Endodermal cell (in vitro differentiated cells): ENCODE data around the gene DDC. TPM values are rescaled to one million over a fixed set of nuclear protein-coding genes. Genes with fewer than 3 reads are reported as not detected.

Experiments
- DNase-seq: peaks from one replicate; pipeline ENCODE4 v3.0.0-alpha.2; 2017
- H3K27ac ChIP-seq: 2 replicates; pipeline ENCODE4 v1.5.1; 2013; ENCODE audit warnings: mild to moderate bottlenecking, low read depth, low read length, moderate library complexity
- H3K27me3 ChIP-seq: 2 replicates; pipeline ENCODE4 v1.6.1; 2013; ENCODE audit warnings: mild to moderate bottlenecking, low read length, moderate library complexity; ENCODE audit not compliant: insufficient read depth, control insufficient read depth, poor library complexity, severe bottlenecking
- H3K36me3 ChIP-seq: 2 replicates; pipeline ENCODE4 v1.7.0; 2013; ENCODE audit warnings: mild to moderate bottlenecking, low read length, moderate library complexity; ENCODE audit not compliant: control insufficient read depth, insufficient read depth
- H3K4me1 ChIP-seq: one replicate; pipeline ENCODE4 v1.7.0; 2013; ENCODE audit warnings: low read length; ENCODE audit not compliant: control insufficient read depth, insufficient read depth
- H3K4me3 ChIP-seq: 2 replicates; pipeline ENCODE4 v1.5.1; 2013; ENCODE audit warnings: mild to moderate bottlenecking, low read length, moderate library complexity
- H3K9ac ChIP-seq: 2 replicates; pipeline ENCODE4 v1.6.1; 2013; ENCODE audit warnings: mild to moderate bottlenecking, low read length, moderate library complexity; ENCODE audit not compliant: poor library complexity, severe bottlenecking; ENCODE audit errors: extremely low read depth
- H3K9me3 ChIP-seq: 2 replicates; pipeline ENCODE4 v1.6.1; 2013; ENCODE audit warnings: mild to moderate bottlenecking, low read length, moderate library complexity; ENCODE audit not compliant: control insufficient read depth
- H3K27ac Mint-ChIP-seq: 2 replicates; pipeline ENCODE4 v1.8.0; 2020; ENCODE audit warnings: mixed read lengths
- H3K27me3 Mint-ChIP-seq: 2 replicates; pipeline ENCODE4 v1.8.0; 2021; ENCODE audit warnings: mild to moderate bottlenecking, mixed read lengths; ENCODE audit not compliant: insufficient read depth
- H3K36me3 Mint-ChIP-seq: 2 replicates; pipeline ENCODE4 v1.8.0; 2020; ENCODE audit warnings: low read depth, mixed read lengths
- H3K4me1 Mint-ChIP-seq: 2 replicates; pipeline ENCODE4 v1.8.0; 2020; ENCODE audit warnings: mixed read lengths
- H3K4me3 Mint-ChIP-seq: 2 replicates; pipeline ENCODE4 v1.8.0; 2020; ENCODE audit warnings: mild to moderate bottlenecking, moderate library complexity, mixed read lengths
- H3K9me3 Mint-ChIP-seq: 2 replicates; pipeline ENCODE4 v1.8.0; 2020; ENCODE audit warnings: mild to moderate bottlenecking, mixed read lengths
- CTCF ChIP-seq: fragments of 200-600 bp; sonication (generic); conservative IDR thresholded peaks from 2 replicates; pipeline ENCODE4 v1.5.0; 2021; ENCODE audit warnings: antibody characterized with exemption, mild to moderate bottlenecking
- WGBS, 2 experiments: methylation state at CpG; one replicate each; pipeline versions ENCODE4 v1.1.5 to v1.1.7; 2013; ENCODE audit warnings: missing lambda C conversion rate in 2 of 2, mixed read lengths in 1 of 2; ENCODE audit not compliant: insufficient coverage in 1 of 2, insufficient read length in 1 of 2; 5-methylcytosine and 5-hydroxymethylcytosine counted together
- total RNA-seq, 2 donors: library from RNA; stranded (reverse); fragmentation: NEBNext Ultra II Directional in 1 of 2; extraction: Animal tissue kit (Norgen Biotek cat#: 25700) in 1 of 2; gene quantifications; 2 replicates in 1 of 2; 3 replicates in 1 of 2; pipeline ENCODE4 v1.2.1, GENCODE V29; 2021

Gene DDC
- total RNA-seq, 2 donors from 2014 or later: 1.1 TPM

DNA sequence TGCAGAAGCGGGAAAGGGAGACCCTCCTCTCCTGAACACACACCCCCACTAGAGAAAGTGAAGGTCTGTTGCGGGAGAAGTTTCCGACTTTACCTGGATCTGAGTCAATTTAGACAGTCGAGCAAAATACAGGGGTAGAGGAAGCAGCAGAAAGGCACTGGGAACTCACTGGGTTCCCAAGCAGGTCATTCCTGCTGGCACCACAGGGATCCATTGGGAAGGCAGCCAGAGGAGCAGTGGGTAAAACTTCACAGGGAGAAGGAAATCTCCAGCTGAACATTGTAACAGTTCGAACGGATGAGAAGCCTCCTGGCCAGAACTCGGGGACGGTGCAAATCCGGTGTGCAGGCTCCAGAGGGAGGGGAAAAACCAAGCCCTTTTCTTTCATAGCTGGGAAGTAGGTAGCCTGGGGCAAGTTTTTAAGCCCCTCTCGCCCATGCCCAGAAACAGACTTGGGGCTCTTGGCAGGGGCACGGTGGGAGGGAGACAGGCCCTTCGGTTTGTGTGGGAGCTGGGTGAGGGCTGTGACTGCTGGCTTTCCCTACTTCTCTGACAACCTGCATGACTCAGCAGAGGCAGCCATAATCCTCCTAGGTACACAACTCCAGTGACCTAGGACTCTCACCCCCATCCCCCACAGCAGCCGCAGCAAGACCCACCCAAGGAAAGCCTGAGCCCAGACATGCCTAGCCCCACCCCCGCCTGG is 51.9 kb downstream of the DDC start:
- H3K9me3 Mint-ChIP-seq: peaks cover 49% of the 10 kb centered on the region
- Histone ChIP-seq H3K36me3 (no peaks in the 10 kb centered on the region), H3K27ac (no peak overlapping the region), H3K9me3 (peaks cover 30% of the 10 kb centered on the region), H3K27me3 (no peaks in the 10 kb centered on the region), H3K4me1 (peaks cover 4% of the 10 kb centered on the region), H3K4me3 (peak overlapping the region; percentile 60), H3K9ac (peak overlapping the region; percentile 0)
- H3K27ac Mint-ChIP-seq: peak overlapping the region; percentile 92
- WGBS, 2 experiments: 91 to 100% methylated on average over 6 to 14 of the region's 14 CpGs
- H3K4me1 Mint-ChIP-seq: peaks cover 15% of the 10 kb centered on the region
- peak overlapping the region; percentile 24 for H3K4me3 Mint-ChIP-seq
- no peak for DNase-seq
- H3K36me3 Mint-ChIP-seq: no peaks in the 10 kb centered on the region
- H3K27me3 Mint-ChIP-seq: no peaks in the 10 kb centered on the region
- TF ChIP-seq CTCF: no peak

GRCh38 chr7:50512384-50512783 is 52.8 kb downstream of the DDC start:
- no peak overlapping the region for H3K4me3 Mint-ChIP-seq
- H3K27me3 Mint-ChIP-seq: no peaks in the 10 kb centered on the region
- peaks cover 15% of the 10 kb centered on the region for H3K4me1 Mint-ChIP-seq
- no peak overlapping the region for H3K9ac ChIP-seq
- peaks cover 28% of the 10 kb centered on the region for H3K9me3 ChIP-seq
- H3K27ac Mint-ChIP-seq: peak overlapping the region; percentile 92
- H3K27me3 ChIP-seq: no peaks in the 10 kb centered on the region
- peaks cover 4% of the 10 kb centered on the region for H3K4me1 ChIP-seq
- no peaks in the 10 kb centered on the region for H3K36me3 ChIP-seq
- no peak for TF ChIP-seq CTCF
- no peaks in the 10 kb centered on the region for H3K36me3 Mint-ChIP-seq
- H3K27ac ChIP-seq: no peak overlapping the region
- no peak overlapping the region for H3K4me3 ChIP-seq
- no peak for DNase-seq
- peaks cover 42% of the 10 kb centered on the region for H3K9me3 Mint-ChIP-seq

GRCh38 chr7:50509459-50509858 is 55.7 kb downstream of the DDC start:
- Histone ChIP-seq H3K4me1 (peaks cover 4% of the 10 kb centered on the region), H3K27ac (no peak overlapping the region), H3K27me3 (no peaks in the 10 kb centered on the region), H3K9ac (no peak overlapping the region), H3K36me3 (no peaks in the 10 kb centered on the region), H3K4me3 (no peak overlapping the region), H3K9me3 (peaks cover 7% of the 10 kb centered on the region)
- Mint-ChIP-seq H3K27me3 (no peaks in the 10 kb centered on the region), H3K36me3 (no peaks in the 10 kb centered on the region), H3K9me3 (peaks cover 12% of the 10 kb centered on the region), H3K4me3 (no peak overlapping the region), H3K4me1 (peaks cover 15% of the 10 kb centered on the region), H3K27ac (no peak overlapping the region)
- DNase-seq: no peak
- WGBS, 2 experiments: 40 to 97% methylated on average over 1 to 2 of the region's 2 CpGs
- no peak for TF ChIP-seq CTCF
